A549 (cell line): ENCODE results near the gene DDX56. TPM values are rescaled to one million over a fixed set of nuclear protein-coding genes. Genes with fewer than 3 reads are reported as not detected.

Experiments
- ATAC-seq, 2 experiments: fragments of 200-7000 bp in 1 of 2; fragments of >200 bp in 1 of 2; cut with Nextera tagmentation in 1 of 2; cut with Tn5 transposase in 1 of 2; 3 replicates each; pipeline versions ENCODE4 v1.8.0 to v1.9.1; 2018 to 2020; ENCODE audit warnings: mild to moderate bottlenecking in 1 of 2, moderate library complexity in 1 of 2
- CTCF ChIA-PET: fragments of 300-600 bp; sonication (Branson Sonifier 250); formaldehyde crosslinking; extraction: SDS; loops from one replicate; lab custom pipeline; 2021; ENCODE audit warnings: antibody characterized with exemption, inconsistent platforms; lab: Yijun Ruan, JAX
- POLR2A ChIA-PET: fragments of 350-600 bp; formaldehyde crosslinking; extraction: SDS; loops from one replicate; lab custom pipeline; 2021; ENCODE audit warnings: antibody characterized with exemption, inconsistent platforms; lab: Yijun Ruan, JAX
- DNase-seq, 2 experiments: peaks; one replicate each; pipeline versions ENCODE4 v3.0.0 to v3.0.0-alpha.2; 2011 to 2016; ENCODE audit warnings: low read depth in 1 of 2, low spot score in 1 of 2
- FAIRE-seq: peaks from 2 replicates; lab custom pipeline; 2011; peaks lifted over from hg19 to GRCh38; lab: Jason Lieb, UNC
- H3K27ac ChIP-seq, 2 experiments: fragments of >200 bp; sonication (Bioruptor Twin); formaldehyde crosslinking; 3 replicates each; pipeline ENCODE4 v1.5.1; 2016 to 2017
- H3K4me1 ChIP-seq: fragments of >200 bp; sonication (Bioruptor Twin); formaldehyde crosslinking; 3 replicates; pipeline ENCODE4 v1.6.1; 2016
- H3K4me2 ChIP-seq: fragments of >200 bp; sonication (Bioruptor Twin); formaldehyde crosslinking; 3 replicates; pipeline ENCODE4 v1.6.1; 2016
- H3K4me3 ChIP-seq: fragments of >200 bp; sonication (Bioruptor Twin); formaldehyde crosslinking; 3 replicates; pipeline ENCODE4 v1.5.1; 2016
- H3K9me3 ChIP-seq: fragments of >200 bp; sonication (Bioruptor Twin); formaldehyde crosslinking; 3 replicates; pipeline ENCODE4 v1.6.1; 2016
- BHLHE40 ChIP-seq: IDR thresholded peaks from 2 replicates; pipeline ENCODE4 v1.6.1; 2012; ENCODE audit warnings: low read depth, low read length, inconsistent platforms
- CHD2 ChIP-seq: fragments of 150-350 bp; IDR thresholded peaks from 2 replicates; pipeline ENCODE4 v1.6.1; 2014; ENCODE audit warnings: low read length; ENCODE audit not compliant: partially characterized antibody
- EHF ChIP-seq: fragments of 250-450 bp; sonication (Bioruptor Pico); IDR thresholded peaks from 2 replicates; pipeline ENCODE4 v1.5.0; 2020; ENCODE audit warnings: mild to moderate bottlenecking
- ESRRA ChIP-seq: fragments of 150-350 bp; IDR thresholded peaks from 2 replicates; pipeline ENCODE4 v1.6.1; 2014; ENCODE audit warnings: mild to moderate bottlenecking, low read length, borderline replicate concordance
- FOSB ChIP-seq: fragments of 250-450 bp; sonication (Bioruptor Pico); IDR thresholded peaks from 2 replicates; pipeline ENCODE4 v1.5.0; 2020; ENCODE audit warnings: mild to moderate bottlenecking, moderate library complexity
- GATA3 ChIP-seq: IDR thresholded peaks from 2 replicates; pipeline ENCODE4 v1.6.1; 2012; ENCODE audit warnings: borderline replicate concordance
- HOXA7 ChIP-seq: fragments of 250-450 bp; sonication (Bioruptor Pico); IDR thresholded peaks from 2 replicates; pipeline ENCODE4 v1.5.0; 2020; ENCODE audit warnings: mild to moderate bottlenecking, moderate library complexity
- JUN ChIP-seq, 2 experiments: fragments of >200 bp; sonication (Bioruptor Twin); formaldehyde crosslinking; IDR thresholded peaks; 2 replicates in 1 of 2; 3 replicates in 1 of 2; pipeline ENCODE4 v1.6.1; 2016 to 2017
- KDM5A ChIP-seq: fragments of 200-600 bp; sonication (generic); IDR thresholded peaks from 2 replicates; pipeline ENCODE4 v1.6.1; 2016; ENCODE audit warnings: antibody characterized with exemption, mild to moderate bottlenecking
- MYC ChIP-seq: IDR thresholded peaks from 2 replicates; pipeline ENCODE4 v1.6.1; 2012; ENCODE audit warnings: mild to moderate bottlenecking, inconsistent platforms, low read length, improper control_type of control experiment, borderline replicate concordance
- NFE2L2 ChIP-seq: fragments of 150-350 bp; conservative IDR thresholded peaks from 2 replicates; pipeline ENCODE4 v1.6.1; 2014; ENCODE audit warnings: low read length
- NR3C1 ChIP-seq: fragments of >200 bp; sonication (Bioruptor Twin); formaldehyde crosslinking; IDR thresholded peaks from 3 replicates; pipeline ENCODE4 v1.6.1; 2017
- PBX3 ChIP-seq: IDR thresholded peaks from 2 replicates; pipeline ENCODE4 v1.6.1; 2012
- PHF8 ChIP-seq: fragments of 200-600 bp; sonication (generic); IDR thresholded peaks from 2 replicates; pipeline ENCODE4 v1.6.1; 2016; ENCODE audit warnings: low read depth, mild to moderate bottlenecking, antibody characterized with exemption, moderate library complexity, borderline replicate concordance
- POLR2A ChIP-seq: IDR thresholded peaks from 2 replicates; pipeline ENCODE4 v1.6.1; 2012; ENCODE audit warnings: mild to moderate bottlenecking, low read length
- RAD21 ChIP-seq, 2 experiments: fragments of >200 bp in 1 of 2; sonication (Bioruptor Twin) in 1 of 2; formaldehyde crosslinking in 1 of 2; IDR thresholded peaks in 1 of 2; conservative IDR thresholded peaks in 1 of 2; 2 replicates in 1 of 2; 3 replicates in 1 of 2; pipeline ENCODE4 v1.6.1; 2012 to 2018; ENCODE audit warnings: inconsistent platforms in 1 of 2
- RCOR1 ChIP-seq: fragments of 150-350 bp; IDR thresholded peaks from 2 replicates; pipeline ENCODE4 v1.6.1; 2014; ENCODE audit warnings: antibody characterized with exemption, low read length, low read depth
- RFX5 ChIP-seq: fragments of 450-650 bp; IDR thresholded peaks from 2 replicates; pipeline ENCODE4 v1.7.1; 2014; ENCODE audit warnings: antibody characterized with exemption, mild to moderate bottlenecking, moderate library complexity
- TP53 ChIP-seq: fragments of 250-450 bp; sonication (Bioruptor Pico); IDR thresholded peaks from 2 replicates; pipeline ENCODE4 v1.5.0; 2021; ENCODE audit warnings: mild to moderate bottlenecking, moderate library complexity
- ZNF302 ChIP-seq: fragments of 250-450 bp; sonication (Bioruptor Pico); IDR thresholded peaks from 2 replicates; pipeline ENCODE4 v1.9.0; 2021; ENCODE audit warnings: inconsistent platforms, mild to moderate bottlenecking, moderate library complexity
- ZSCAN20 ChIP-seq: fragments of 250-450 bp; sonication (Bioruptor Pico); IDR thresholded peaks from 2 replicates; pipeline ENCODE4 v1.8.0; 2022; ENCODE audit warnings: mild to moderate bottlenecking, moderate library complexity
- WGBS: methylation state at CpG from one replicate; pipeline ENCODE4 v1.1.6; 2017; ENCODE audit errors: missing lambda C conversion rate; 5-methylcytosine and 5-hydroxymethylcytosine counted together
- polyA plus RNA-seq, 4 experiments: library from polyadenylated mRNA; depleted of rRNA in 3 of 4; stranded (reverse); fragments of >200 nt; fragmentation: RNase III in 1 of 4; extraction: RNeasy Plus Mini Kit Qiagen cat#74134 plus additional on column Dnase treatment in 1 of 4; gene quantifications; 2 replicates in 3 of 4; 3 replicates in 1 of 4; pipeline ENCODE4 v1.2.3, GENCODE V29; 2011 to 2017
- TF ChIP-seq, protein P1 (sequence below): fragments of 450-650 bp; IDR thresholded peaks from 2 replicates; pipeline ENCODE4 v1.6.1; 2014; ENCODE audit warnings: antibody characterized with exemption
- TF ChIP-seq, protein P2 (sequence below): fragments of 200-600 bp; sonication (generic); IDR thresholded peaks from 2 replicates; pipeline ENCODE4 v1.6.1; 2016; ENCODE audit warnings: antibody characterized with exemption, mild to moderate bottlenecking, moderate library complexity

DDX56 gene
- polyA plus RNA-seq, 2 of the 4 experiments (the other 2 are of a cell fraction) = 96.1 to 97.7 TPM

DNA sequence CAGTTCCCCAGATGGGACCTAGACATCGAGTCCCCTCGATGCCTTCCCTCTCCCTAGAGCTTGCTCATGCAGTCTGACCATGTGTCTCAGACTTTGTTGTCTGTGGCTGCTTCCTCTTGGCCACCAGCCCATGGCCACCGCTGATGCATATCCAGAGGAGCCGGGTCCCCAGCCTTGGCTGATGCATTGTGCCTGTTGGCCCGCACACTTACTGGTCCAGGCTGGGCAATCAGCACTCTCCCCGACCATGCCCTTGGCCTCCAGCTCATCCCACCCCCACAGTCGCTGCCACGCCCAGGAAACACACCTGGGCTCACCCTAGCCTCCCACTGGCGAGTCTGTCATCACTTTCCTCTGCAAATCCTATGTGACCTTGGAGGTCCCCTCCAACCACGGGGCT, 42.7 kb downstream of the DDX56 start (continued):
- TF ChIP-seq JUN (IDR thresholded peaks at IDR 0.05) = no peak
- no peak for TF ChIP-seq PHF8
- no peak for TF ChIP-seq RFX5
- TF ChIP-seq ESRRA = no peak
- TF ChIP-seq, all 56 proteins: peak for 0

GRCh38 chr7:44524811-44525388, 48.8 kb downstream of the DDX56 start:
- WGBS = 1% methylated on average over 3 of the region's 3 CpGs
- DNase-seq = no peak
- Histone ChIP-seq H3K4me1 (no peaks in the 10 kb centered on the region), H3K27ac (no peak overlapping the region), H3K4me3 (no peak overlapping the region), H3K4me2 (no peak overlapping the region), H3K9me3 (peaks cover 22% of the 10 kb centered on the region)
- CTCF ChIA-PET = interaction anchor here (1.1 kb wide), 1 partner anchor 9 kb away, joined by 4 read pairs; no protein-coding TSS in a partner anchor
- POLR2A ChIA-PET = no interaction called here
- no peak for ATAC-seq
- TF ChIP-seq MYC (no peak), ZSCAN20 (CRISPR knock-in tag) (no peak), FOSB (no peak), RAD21 (conservative IDR thresholded peaks at IDR 0.05 in 1 of 2, IDR thresholded peaks at IDR 0.05 in 1 of 2) (no peak), KDM5A (no peak), PBX3 (no peak), NFE2L2 (no peak), ZNF302 (no peak), HOXA7 (CRISPR knock-in tag) (no peak), POLR2A (no peak), GATA3 (no peak), EHF (no peak), NR3C1 (no peak), BHLHE40 (no peak), TP53 (CRISPR knock-in tag) (no peak), RCOR1 (no peak), CHD2 (no peak)
- TF ChIP-seq, protein P1, sequence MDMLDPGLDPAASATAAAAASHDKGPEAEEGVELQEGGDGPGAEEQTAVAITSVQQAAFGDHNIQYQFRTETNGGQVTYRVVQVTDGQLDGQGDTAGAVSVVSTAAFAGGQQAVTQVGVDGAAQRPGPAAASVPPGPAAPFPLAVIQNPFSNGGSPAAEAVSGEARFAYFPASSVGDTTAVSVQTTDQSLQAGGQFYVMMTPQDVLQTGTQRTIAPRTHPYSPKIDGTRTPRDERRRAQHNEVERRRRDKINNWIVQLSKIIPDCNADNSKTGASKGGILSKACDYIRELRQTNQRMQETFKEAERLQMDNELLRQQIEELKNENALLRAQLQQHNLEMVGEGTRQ = no peak
- TF ChIP-seq, protein P2, sequence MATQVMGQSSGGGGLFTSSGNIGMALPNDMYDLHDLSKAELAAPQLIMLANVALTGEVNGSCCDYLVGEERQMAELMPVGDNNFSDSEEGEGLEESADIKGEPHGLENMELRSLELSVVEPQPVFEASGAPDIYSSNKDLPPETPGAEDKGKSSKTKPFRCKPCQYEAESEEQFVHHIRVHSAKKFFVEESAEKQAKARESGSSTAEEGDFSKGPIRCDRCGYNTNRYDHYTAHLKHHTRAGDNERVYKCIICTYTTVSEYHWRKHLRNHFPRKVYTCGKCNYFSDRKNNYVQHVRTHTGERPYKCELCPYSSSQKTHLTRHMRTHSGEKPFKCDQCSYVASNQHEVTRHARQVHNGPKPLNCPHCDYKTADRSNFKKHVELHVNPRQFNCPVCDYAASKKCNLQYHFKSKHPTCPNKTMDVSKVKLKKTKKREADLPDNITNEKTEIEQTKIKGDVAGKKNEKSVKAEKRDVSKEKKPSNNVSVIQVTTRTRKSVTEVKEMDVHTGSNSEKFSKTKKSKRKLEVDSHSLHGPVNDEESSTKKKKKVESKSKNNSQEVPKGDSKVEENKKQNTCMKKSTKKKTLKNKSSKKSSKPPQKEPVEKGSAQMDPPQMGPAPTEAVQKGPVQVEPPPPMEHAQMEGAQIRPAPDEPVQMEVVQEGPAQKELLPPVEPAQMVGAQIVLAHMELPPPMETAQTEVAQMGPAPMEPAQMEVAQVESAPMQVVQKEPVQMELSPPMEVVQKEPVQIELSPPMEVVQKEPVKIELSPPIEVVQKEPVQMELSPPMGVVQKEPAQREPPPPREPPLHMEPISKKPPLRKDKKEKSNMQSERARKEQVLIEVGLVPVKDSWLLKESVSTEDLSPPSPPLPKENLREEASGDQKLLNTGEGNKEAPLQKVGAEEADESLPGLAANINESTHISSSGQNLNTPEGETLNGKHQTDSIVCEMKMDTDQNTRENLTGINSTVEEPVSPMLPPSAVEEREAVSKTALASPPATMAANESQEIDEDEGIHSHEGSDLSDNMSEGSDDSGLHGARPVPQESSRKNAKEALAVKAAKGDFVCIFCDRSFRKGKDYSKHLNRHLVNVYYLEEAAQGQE = no peak
- no peak for FAIRE-seq
